Measurements from ENCODE around the gene FOXI2. TPM values are rescaled to one million over a fixed set of nuclear protein-coding genes. Genes with fewer than 3 reads are reported as not detected.

FOXI2 gene
- total RNA-seq, 1 donor from 2014 or later: not detected

DNA sequence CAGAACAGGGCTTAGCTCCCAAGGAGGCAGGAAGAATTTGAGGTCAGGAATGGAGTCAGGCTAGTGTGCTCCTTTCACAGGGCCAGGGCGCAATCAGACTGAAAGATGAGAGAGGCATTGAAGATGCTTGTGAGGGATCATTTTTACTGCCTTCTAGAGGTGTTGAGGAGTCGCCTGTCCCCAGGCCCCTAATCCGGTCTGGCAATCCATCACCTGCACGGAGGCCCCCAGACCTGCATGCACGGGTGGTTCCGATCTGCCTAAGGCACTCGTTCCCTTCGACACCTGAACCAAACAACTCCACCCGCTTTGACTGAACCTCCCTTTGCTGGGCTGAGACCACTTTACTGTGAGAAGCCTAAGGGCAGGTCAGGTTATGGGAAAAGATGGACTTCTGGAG, 8.0 kb downstream of the FOXI2 start:
- DNase-seq (ENCODE audit: low read depth) (no peak), FAIRE-seq (no peak)
- TF ChIP-seq, protein P1, sequence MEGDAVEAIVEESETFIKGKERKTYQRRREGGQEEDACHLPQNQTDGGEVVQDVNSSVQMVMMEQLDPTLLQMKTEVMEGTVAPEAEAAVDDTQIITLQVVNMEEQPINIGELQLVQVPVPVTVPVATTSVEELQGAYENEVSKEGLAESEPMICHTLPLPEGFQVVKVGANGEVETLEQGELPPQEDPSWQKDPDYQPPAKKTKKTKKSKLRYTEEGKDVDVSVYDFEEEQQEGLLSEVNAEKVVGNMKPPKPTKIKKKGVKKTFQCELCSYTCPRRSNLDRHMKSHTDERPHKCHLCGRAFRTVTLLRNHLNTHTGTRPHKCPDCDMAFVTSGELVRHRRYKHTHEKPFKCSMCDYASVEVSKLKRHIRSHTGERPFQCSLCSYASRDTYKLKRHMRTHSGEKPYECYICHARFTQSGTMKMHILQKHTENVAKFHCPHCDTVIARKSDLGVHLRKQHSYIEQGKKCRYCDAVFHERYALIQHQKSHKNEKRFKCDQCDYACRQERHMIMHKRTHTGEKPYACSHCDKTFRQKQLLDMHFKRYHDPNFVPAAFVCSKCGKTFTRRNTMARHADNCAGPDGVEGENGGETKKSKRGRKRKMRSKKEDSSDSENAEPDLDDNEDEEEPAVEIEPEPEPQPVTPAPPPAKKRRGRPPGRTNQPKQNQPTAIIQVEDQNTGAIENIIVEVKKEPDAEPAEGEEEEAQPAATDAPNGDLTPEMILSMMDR (IDR thresholded peaks at IDR 0.05; ENCODE audit: insufficient read depth, low read length, severe bottlenecking): no peak
- no peaks in the 10 kb centered on the region for H3K27me3 ChIP-seq (ENCODE audit: control insufficient read depth, insufficient read depth, low read length)
- H3K36me3 ChIP-seq (ENCODE audit: control insufficient read depth, insufficient read depth, low read length): no peaks in the 10 kb centered on the region
- no peak overlapping the region for H3K4me3 ChIP-seq (ENCODE audit: low read depth, low read length)

DNA sequence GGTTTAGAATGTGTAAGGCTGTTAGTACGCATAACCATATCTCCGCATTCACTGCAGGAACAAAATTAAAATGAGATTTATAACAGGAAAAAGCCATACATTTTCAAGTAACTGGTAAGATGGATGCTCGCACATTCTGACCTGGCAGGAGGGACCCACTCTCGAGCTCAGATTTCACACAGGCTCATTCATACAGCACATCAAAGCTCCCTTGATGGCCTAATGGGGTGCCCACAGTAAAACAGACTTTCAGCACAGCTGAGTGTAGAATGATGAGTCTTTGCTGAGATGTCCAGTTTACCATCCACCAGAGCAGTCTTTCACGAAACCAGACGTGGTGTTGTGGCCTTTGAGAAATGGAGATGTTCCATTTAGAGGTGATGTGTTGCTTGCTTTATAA, 8.9 kb downstream of the FOXI2 start:
- TF ChIP-seq, protein P1 (IDR thresholded peaks at IDR 0.05; ENCODE audit: insufficient read depth, low read length, severe bottlenecking): no peak
- DNase-seq (ENCODE audit: low read depth) (no peak), FAIRE-seq (no peak)
- Histone ChIP-seq H3K27me3 (ENCODE audit: control insufficient read depth, insufficient read depth, low read length) (no peaks in the 10 kb centered on the region), H3K36me3 (ENCODE audit: control insufficient read depth, insufficient read depth, low read length) (no peaks in the 10 kb centered on the region), H3K4me3 (ENCODE audit: low read depth, low read length) (no peak overlapping the region)

DNA sequence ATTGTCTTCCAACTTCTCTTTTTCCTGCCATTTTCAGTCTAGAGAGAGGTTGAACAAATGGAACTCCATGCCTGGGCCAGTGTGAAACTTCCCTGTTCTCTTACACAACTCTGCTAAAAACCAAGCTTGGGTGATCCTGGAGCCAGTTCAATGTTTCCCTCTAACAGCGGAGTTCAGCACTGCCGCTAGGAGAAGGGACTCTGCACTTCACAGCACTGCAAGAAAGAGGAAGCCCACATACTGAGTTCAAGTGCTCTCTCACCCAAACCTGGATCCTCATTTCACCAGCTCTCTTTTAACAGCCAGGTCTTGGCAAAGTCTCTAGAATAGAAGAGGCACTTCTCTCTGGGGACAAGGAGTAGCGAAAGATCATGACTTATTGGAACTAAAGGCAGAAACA, 18.8 kb downstream of the FOXI2 start:
- TF ChIP-seq, protein P1 (IDR thresholded peaks at IDR 0.05; ENCODE audit: insufficient read depth, low read length, severe bottlenecking): no peak
- FAIRE-seq (no peak), DNase-seq (ENCODE audit: low read depth) (no peak)
- H3K27me3 ChIP-seq (ENCODE audit: control insufficient read depth, insufficient read depth, low read length): no peaks in the 10 kb centered on the region
- no peak overlapping the region for H3K4me3 ChIP-seq (ENCODE audit: low read depth, low read length)
- H3K36me3 ChIP-seq (ENCODE audit: control insufficient read depth, insufficient read depth, low read length): no peaks in the 10 kb centered on the region

DNA sequence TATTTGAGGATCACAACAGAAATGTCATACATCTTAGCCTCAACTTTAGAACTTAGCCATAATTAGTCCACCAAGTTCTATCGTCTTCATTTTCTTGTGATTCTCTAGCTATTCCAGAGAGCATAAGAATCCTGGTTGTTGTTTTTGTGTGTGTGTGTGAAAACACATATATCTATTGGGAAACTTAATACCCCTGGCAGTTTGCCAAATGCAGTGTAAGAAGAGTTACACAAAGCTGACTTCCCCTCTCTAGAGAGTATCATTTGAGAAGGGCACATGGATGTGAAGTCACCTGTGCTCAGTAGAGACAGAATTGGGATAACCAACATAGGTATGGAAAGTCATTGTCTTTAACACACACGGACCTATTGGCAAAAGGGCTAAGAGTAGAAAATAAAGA, 19.3 kb downstream of the FOXI2 start:
- Histone ChIP-seq H3K36me3 (ENCODE audit: control insufficient read depth, insufficient read depth, low read length) (no peaks in the 10 kb centered on the region), H3K27me3 (ENCODE audit: control insufficient read depth, insufficient read depth, low read length) (no peaks in the 10 kb centered on the region), H3K4me3 (ENCODE audit: low read depth, low read length) (no peak overlapping the region)
- TF ChIP-seq, protein P1 (IDR thresholded peaks at IDR 0.05; ENCODE audit: insufficient read depth, low read length, severe bottlenecking): no peak
- FAIRE-seq: no peak
- no peak for DNase-seq (ENCODE audit: low read depth)

DNA sequence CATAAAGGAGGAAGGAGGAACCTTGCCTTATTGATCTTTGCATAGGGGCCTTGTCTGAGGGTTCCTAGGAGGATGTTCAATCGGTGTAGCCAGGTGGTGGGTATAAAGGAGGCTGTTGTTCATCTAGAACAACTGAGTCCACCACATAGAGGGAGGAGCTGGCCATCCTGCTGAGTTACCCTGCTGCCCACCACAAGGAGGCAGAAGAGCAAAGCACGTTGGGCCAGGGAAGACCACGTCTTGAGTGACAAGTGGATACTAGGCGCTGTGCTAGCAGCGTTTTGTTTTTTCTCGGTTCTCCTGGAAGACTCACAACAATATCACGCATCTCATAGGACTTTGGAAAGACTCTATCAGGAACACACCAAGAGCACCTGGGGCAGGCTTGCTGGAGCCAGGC, 20.0 kb downstream of the FOXI2 start:
- H3K27me3 ChIP-seq (ENCODE audit: control insufficient read depth, insufficient read depth, low read length): no peaks in the 10 kb centered on the region
- no peaks in the 10 kb centered on the region for H3K36me3 ChIP-seq (ENCODE audit: control insufficient read depth, insufficient read depth, low read length)
- no peak overlapping the region for H3K4me3 ChIP-seq (ENCODE audit: low read depth, low read length)
- TF ChIP-seq, protein P1 (IDR thresholded peaks at IDR 0.05; ENCODE audit: insufficient read depth, low read length, severe bottlenecking): no peak
- DNase-seq (ENCODE audit: low read depth) (no peak), FAIRE-seq (no peak)

DNA sequence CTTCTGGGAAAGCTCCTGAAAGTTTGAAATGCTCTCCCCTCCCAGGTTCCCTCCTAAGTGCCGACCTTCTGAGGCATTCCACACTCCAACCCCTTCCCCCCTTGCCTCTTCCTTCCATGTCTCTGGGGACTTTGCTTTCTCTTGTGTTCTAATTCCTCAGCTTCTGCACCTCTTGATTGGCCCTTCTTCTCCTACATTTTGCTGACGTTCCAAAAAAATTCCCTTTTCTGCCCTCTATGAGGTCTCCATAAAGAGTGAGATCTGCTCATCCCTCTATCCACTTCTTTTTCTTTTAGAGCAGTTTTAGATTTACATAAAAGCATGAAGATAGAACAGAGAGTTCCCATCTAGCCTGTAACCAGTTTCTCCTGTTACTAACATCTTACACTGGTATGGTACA, 22.3 kb downstream of the FOXI2 start:
- DNase-seq (ENCODE audit: low read depth) (no peak), FAIRE-seq (no peak)
- TF ChIP-seq, protein P1 (IDR thresholded peaks at IDR 0.05; ENCODE audit: insufficient read depth, low read length, severe bottlenecking): no peak
- Histone ChIP-seq H3K27me3 (ENCODE audit: control insufficient read depth, insufficient read depth, low read length) (no peaks in the 10 kb centered on the region), H3K4me3 (ENCODE audit: low read depth, low read length) (no peak overlapping the region), H3K36me3 (ENCODE audit: control insufficient read depth, insufficient read depth, low read length) (no peaks in the 10 kb centered on the region)

All from bronchial epithelial cell (primary cell).